ENCODE results near the gene BACH2. TPM values are rescaled to one million over a fixed set of nuclear protein-coding genes. Genes with fewer than 3 reads are reported as not detected.

BACH2 gene
- total and polyA plus RNA-seq, 5 donors: 0.61 to 2.8 (median 1.5) TPM

DNA sequence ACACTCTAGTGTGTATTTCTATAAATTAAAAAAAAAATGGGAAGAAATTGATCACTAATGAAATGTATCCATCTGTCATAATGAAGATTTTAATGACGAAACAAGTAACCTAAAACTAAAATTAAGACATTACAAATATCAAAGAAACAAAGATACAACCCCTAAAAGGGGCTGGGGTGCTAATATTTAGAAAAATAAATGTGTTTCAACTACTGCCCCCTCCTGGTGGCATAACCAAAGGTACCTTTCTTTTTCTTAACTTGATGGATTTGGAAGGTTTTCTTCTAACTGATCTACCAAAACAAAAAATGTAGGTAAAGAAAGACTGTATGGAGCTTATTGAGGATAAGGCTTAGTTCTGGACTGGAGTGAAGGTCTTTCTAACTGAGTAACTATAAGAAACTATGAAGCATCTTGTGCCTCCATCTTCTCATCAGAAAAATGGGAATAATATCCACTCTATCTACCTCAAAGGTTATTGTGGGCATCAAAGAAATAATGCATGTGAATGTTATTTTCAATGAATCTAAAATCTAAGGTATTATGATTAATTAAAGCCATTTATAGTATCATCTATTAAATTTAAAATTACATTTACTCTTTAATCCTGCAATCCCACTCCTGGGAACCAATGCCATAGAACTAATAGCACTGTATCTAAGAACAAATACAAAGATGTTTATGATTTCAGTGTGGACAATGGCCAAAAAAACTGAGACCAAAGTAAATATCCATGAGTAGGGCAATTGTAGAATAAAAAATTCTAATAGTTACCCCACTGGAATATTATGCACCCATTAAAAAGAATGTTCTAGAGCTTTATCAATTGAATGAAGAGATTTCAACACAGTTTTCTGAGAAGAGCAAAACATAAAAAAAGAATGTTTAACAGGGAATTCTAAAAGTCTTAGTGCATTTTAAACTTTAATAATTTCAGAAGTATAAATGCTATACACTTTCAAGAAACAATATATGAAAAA is 117.2 kb downstream of the BACH2 start:
- 97% methylated on average over 1 of the region's 1 CpG for WGBS
- no peaks in the 10 kb centered on the region for H3K9me3 ChIP-seq (ENCODE audit: control insufficient read depth, low read length)
- no peaks in the 10 kb centered on the region for H3K27me3 ChIP-seq (ENCODE audit: control insufficient read depth, insufficient read depth)
- intact Hi-C loops (cut with DNase I): no loop called here
- DNase-seq (no peak), ATAC-seq (no peak)
- H3K4me3 ChIP-seq (ENCODE audit: low read length): no peak overlapping the region
- no peak overlapping the region for H3K27ac ChIP-seq (ENCODE audit: low read length)
- peaks cover 1% of the 10 kb centered on the region for H3K4me1 ChIP-seq (ENCODE audit: control insufficient read depth, insufficient read depth, low read length)

DNA sequence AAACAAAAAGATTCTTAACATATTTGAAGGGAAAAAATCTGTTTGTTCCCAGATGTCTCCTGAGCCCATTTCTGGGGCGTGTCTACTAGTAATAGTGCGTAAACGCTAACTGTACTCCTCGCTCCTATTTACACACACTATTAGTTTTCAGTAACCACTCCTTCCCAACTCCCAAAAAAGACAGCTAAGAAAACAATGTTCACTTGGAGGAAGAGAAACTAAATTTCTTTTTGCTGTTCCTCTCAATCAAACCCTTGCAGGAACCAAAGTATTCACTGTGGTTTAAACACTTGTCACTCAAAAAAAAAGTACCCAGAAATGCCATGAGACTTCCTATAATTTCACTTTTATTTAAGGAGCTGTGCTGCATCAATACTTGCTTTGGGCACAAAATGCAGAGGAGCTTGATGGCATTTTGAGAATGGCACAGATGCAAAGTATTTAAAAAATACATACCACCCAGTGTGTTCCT is 118.2 kb downstream of the BACH2 start:
- H3K9me3 ChIP-seq (ENCODE audit: control insufficient read depth, low read length): no peaks in the 10 kb centered on the region
- no peak overlapping the region for H3K27ac ChIP-seq (ENCODE audit: low read length)
- DNase-seq (no peak), ATAC-seq (peak in 1 of 2 donors; percentile 48)
- H3K4me3 ChIP-seq (ENCODE audit: low read length): no peak overlapping the region
- intact Hi-C loops (cut with DNase I): no loop called here
- H3K27me3 ChIP-seq (ENCODE audit: control insufficient read depth, insufficient read depth): no peaks in the 10 kb centered on the region
- peaks cover 1% of the 10 kb centered on the region for H3K4me1 ChIP-seq (ENCODE audit: control insufficient read depth, insufficient read depth, low read length)
- 57% methylated on average over 4 of the region's 4 CpGs for WGBS

DNA sequence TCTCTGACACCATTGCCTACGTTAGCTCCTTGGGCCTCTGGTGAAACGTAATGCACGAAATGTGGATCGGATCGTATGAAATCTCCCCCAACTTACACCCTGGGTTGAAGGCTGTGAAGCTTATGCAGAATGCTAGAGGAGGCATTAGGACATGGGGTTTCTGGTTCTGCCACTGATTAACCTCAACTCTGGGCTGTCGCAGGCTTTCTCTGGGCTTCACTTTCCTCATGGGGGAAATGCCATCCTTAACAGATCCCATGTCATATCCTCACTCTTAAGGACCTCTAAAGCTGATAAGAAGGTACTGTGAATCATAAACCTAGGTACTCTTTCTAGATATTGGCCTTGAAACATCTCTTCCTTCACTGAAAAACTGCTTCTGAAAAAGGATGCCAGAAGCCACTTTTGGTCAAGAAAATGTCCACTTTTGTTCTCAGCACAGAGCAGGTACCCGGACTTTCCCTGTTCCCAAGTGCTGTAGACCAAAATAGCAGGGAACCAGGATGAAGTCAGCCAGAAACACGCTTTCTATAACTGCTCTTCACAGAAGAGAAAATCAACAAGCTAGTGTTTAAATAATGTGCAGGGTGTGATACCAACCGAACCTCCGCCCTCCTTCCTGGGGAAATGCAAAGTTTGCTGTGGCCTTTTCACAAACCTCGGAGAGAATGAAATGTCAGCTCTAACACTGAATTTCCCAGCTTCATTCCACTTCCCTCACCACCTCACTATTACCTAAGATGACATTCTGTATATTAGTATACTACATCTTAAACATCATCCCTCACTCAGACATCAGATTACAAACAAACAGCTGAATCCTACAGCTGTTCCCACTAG is 118.9 kb downstream of the BACH2 start:
- ATAC-seq: peak; percentile 33 to 78
- intact Hi-C loops (cut with DNase I): no loop called here
- no peaks in the 10 kb centered on the region for H3K27me3 ChIP-seq (ENCODE audit: control insufficient read depth, insufficient read depth)
- 65% methylated on average over 11 of the region's 11 CpGs for WGBS
- no peak overlapping the region for H3K4me3 ChIP-seq (ENCODE audit: low read length)
- DNase-seq: no peak
- H3K4me1 ChIP-seq (ENCODE audit: control insufficient read depth, insufficient read depth, low read length): peaks cover 1% of the 10 kb centered on the region
- no peaks in the 10 kb centered on the region for H3K9me3 ChIP-seq (ENCODE audit: control insufficient read depth, low read length)
- no peak overlapping the region for H3K27ac ChIP-seq (ENCODE audit: low read length)

DNA sequence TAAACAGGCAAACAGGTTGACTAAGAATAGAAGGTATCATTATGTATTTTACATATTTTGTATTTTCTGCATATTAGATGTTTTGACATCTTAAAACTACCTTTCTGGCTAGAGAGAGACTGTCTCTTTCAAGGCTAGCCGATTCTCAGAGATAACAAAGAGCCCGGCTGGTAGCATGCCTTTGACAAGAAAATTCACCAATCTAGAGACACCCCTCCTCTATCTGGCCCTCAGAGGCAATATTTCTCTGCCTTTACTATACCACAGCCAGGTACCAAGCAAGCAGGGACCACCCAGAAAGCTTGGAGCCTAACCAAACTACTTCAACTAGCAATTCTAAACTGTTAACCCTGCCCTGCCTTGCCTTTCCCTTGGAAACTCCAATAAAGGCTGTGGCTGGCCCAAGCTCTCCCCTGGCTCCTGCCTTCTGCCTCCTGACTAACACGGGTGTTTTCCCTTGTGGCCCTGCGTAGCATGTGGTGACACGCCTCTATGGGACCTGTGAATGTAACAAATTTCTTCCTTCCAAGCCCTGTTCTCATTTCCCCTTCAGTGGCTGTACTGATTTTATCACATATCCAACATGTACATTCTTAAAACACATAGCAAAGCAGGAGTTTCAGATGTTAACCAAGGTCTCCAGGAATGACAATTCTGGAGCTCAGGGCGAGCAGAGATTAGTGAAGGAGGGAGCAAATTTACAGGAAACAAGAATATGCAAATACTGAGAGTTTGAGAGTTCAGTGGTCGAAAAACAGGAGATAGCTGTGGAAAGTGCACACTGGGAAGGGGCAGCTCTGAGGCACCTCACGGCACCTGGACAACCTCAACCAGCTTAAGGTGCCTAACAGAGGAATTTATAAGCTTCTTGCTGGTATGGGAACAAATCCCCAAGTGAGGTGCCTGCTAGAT is 120.8 kb downstream of the BACH2 start:
- intact Hi-C loops (cut with DNase I): no loop called here
- ATAC-seq: peak; percentile 38 to 64
- DNase-seq: no peak
- Histone ChIP-seq H3K4me1 (ENCODE audit: control insufficient read depth, insufficient read depth, low read length) (peaks cover 1% of the 10 kb centered on the region), H3K9me3 (ENCODE audit: control insufficient read depth, low read length) (no peaks in the 10 kb centered on the region), H3K27ac (ENCODE audit: low read length) (no peak overlapping the region), H3K4me3 (ENCODE audit: low read length) (no peak overlapping the region), H3K27me3 (ENCODE audit: control insufficient read depth, insufficient read depth) (no peaks in the 10 kb centered on the region)
- WGBS: 69% methylated on average over 8 of the region's 8 CpGs

DNA sequence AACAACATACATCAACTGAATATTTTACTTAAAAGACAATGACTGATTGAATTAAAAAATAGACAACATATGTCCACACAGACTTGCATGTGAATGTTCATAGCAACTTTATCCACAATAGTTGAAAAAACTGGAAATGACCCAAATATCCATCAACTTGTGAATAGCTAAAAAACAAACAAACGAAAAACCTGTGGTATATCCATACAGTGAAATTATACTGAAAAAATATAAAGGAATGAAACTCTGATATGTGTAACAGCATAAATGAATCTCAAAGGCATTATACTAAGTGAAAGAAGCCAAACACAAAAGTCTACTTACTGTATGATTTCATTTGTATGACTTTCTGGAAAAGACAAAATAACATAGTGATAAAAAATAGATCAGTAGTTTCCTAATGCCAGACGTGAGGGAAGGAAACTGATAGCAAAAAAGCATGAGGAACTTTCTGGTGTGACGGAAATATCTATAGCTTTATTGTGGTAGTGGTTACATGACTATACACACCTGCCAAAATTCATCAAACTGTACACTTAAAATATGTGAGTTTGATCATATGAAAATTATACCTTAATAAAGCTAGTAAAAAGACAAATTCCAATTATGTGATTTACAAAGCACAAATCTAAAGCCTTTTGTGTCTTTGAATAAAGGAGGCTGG is 123.2 kb downstream of the BACH2 start:
- DNase-seq (no peak), ATAC-seq (no peak)
- intact Hi-C loops (cut with DNase I): no loop called here
- no peaks in the 10 kb centered on the region for H3K9me3 ChIP-seq (ENCODE audit: control insufficient read depth, low read length)
- no peak overlapping the region for H3K4me3 ChIP-seq (ENCODE audit: low read length)
- no peak overlapping the region for H3K27ac ChIP-seq (ENCODE audit: low read length)
- H3K4me1 ChIP-seq (ENCODE audit: control insufficient read depth, insufficient read depth, low read length): no peaks in the 10 kb centered on the region
- H3K27me3 ChIP-seq (ENCODE audit: control insufficient read depth, insufficient read depth): no peaks in the 10 kb centered on the region
- WGBS: 69% methylated on average over 3 of the region's 3 CpGs

DNA sequence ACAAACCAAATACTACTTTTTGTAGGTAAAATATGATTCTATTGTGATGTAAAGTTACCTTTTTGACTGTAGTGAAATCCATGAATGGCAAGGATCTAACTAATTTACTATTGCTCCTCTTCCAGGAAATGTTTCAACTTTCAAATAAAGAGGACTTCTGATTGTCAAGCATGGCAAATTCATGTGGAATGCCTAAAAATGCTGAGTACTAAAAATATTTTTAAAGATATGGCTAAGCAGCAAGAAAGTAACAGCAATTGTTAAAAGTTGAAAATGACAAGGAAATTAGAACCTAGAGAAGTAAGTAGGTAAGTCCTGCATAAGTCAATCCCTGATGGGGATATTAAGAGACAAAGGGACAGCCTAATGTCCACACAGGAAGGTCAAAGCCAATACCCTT is 126.0 kb downstream of the BACH2 start:
- no peaks in the 10 kb centered on the region for H3K9me3 ChIP-seq (ENCODE audit: control insufficient read depth, low read length)
- DNase-seq (no peak), ATAC-seq (no peak)
- intact Hi-C loops (cut with DNase I): no loop called here
- no peaks in the 10 kb centered on the region for H3K4me1 ChIP-seq (ENCODE audit: control insufficient read depth, insufficient read depth, low read length)
- H3K27ac ChIP-seq (ENCODE audit: low read length): no peak overlapping the region
- H3K27me3 ChIP-seq (ENCODE audit: control insufficient read depth, insufficient read depth): no peaks in the 10 kb centered on the region
- no peak overlapping the region for H3K4me3 ChIP-seq (ENCODE audit: low read length)

DNA sequence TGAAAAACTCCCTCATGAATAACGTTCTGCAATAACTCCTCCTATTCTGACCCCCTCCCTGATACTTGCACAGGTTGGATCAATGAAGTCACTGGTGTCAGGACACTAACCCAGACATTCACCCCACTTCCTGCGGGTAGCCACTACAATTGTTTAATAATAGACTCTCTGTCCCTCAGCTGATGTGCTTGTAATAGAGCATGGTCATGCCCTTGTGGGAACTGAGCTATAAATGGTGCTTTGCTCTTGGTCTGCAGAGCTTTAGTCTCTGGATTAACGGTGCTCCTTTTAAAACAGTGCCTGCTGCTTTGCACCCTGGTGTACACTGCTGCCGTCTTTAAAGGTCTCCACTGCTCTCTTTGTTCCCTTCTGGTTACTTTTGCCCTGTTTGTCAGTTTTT is 127.3 kb downstream of the BACH2 start:
- DNase-seq (no peak), ATAC-seq (peak; percentile 83 to 91)
- no peaks in the 10 kb centered on the region for H3K4me1 ChIP-seq (ENCODE audit: control insufficient read depth, insufficient read depth, low read length)
- intact Hi-C loops (cut with DNase I): no loop called here
- WGBS: 24% methylated on average over 4 of the region's 4 CpGs
- H3K27ac ChIP-seq (ENCODE audit: low read length): peak overlapping the region; percentile 42
- no peaks in the 10 kb centered on the region for H3K27me3 ChIP-seq (ENCODE audit: control insufficient read depth, insufficient read depth)
- H3K9me3 ChIP-seq (ENCODE audit: control insufficient read depth, low read length): no peaks in the 10 kb centered on the region
- H3K4me3 ChIP-seq (ENCODE audit: low read length): no peak overlapping the region

DNA sequence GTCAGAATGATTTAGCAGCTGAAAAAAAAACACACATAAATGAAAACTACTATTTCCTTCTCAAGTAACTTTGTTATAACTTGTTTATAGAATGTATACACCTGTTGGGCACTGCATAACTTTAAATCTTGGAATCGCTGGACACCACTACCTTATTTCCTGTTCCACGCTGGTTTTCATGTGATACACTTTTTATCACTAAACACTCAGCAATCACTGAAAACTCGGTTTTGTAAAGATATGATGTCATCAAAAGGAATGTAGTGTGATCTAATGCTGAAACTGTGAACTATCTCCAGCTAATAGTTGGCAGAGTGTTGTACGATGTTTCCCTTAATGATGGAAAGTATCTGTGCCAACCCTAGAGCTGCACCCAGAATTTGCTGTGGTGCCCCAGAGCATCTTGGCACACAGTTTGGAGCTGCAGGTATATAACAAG is 127.9 kb downstream of the BACH2 start:
- intact Hi-C loops (cut with DNase I): no loop called here
- Histone ChIP-seq H3K4me3 (ENCODE audit: low read length) (no peak overlapping the region), H3K9me3 (ENCODE audit: control insufficient read depth, low read length) (no peaks in the 10 kb centered on the region), H3K27me3 (ENCODE audit: control insufficient read depth, insufficient read depth) (no peaks in the 10 kb centered on the region), H3K27ac (ENCODE audit: low read length) (no peak overlapping the region), H3K4me1 (ENCODE audit: control insufficient read depth, insufficient read depth, low read length) (no peaks in the 10 kb centered on the region)
- peak; percentile 50 to 54 for ATAC-seq
- WGBS: 30% methylated on average over 4 of the region's 4 CpGs
- DNase-seq: no peak

DNA sequence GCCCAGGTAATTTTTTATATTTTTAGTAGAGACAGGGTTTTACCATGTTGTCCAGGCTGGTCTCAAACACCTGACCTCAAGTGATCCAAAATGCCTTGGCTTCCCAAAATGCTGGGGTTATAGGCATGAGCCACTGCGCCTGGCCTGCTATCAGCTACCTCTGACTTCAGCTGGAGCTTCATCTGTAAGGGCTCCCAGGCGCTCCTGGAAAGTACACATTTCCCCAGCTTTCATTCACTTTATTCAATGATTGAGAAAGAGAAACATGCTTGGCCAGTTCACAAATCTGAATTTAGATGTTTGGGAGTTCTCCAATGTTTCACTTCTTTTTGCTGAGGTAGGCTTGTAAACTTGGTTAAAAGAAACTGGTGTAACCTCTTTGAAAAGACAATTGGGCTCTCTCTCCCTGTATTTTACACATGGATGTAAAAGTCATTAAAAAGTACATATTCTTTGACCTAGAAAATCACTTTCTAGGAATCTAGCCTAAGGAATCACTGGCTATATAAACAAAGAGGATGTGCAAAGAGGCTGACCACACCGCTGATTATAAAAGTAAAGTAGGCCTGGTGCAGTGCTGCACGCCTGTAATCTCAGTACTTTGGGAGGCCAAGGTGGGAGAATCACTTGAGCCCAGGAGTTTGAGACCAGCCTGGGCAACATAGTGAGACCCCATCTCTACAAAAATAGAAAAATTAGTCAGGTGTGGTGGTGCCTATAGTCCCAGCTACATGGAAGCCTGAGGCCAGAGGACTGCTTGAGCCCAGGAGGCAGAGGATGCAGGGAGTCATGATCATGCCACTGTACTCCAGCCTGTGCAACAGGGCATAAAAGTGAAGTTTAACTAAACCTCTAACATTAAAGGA is 128.9 kb downstream of the BACH2 start:
- Histone ChIP-seq H3K4me1 (ENCODE audit: control insufficient read depth, insufficient read depth, low read length) (no peaks in the 10 kb centered on the region), H3K27me3 (ENCODE audit: control insufficient read depth, insufficient read depth) (no peaks in the 10 kb centered on the region), H3K27ac (ENCODE audit: low read length) (no peak overlapping the region), H3K9me3 (ENCODE audit: control insufficient read depth, low read length) (no peaks in the 10 kb centered on the region), H3K4me3 (ENCODE audit: low read length) (no peak overlapping the region)
- 95% methylated on average over 4 of the region's 4 CpGs for WGBS
- no peak for DNase-seq
- ATAC-seq: no peak
- intact Hi-C loops (cut with DNase I): no loop called here

All from right cardiac atrium (tissue), 5 donors.